K562 (cell line): ENCODE data around the gene CLSTN1. TPM values are rescaled to one million over a fixed set of nuclear protein-coding genes. Genes with fewer than 3 reads are reported as not detected.

ENCODE experiments used
- AFF1 ChIP-seq, 2 experiments: fragments of 450-650 bp; IDR thresholded peaks; 2 replicates each; pipeline ENCODE4 v1.6.1; 2018; ENCODE audit warnings: mild to moderate bottlenecking in 2 of 2, low read depth in 1 of 2; ENCODE audit not compliant: partially characterized antibody in 2 of 2
- ARID3B ChIP-seq: fragments of 250-450 bp; sonication (Bioruptor Pico); IDR thresholded peaks from 2 replicates; pipeline ENCODE4 v1.4.0; 2020; ENCODE audit warnings: borderline replicate concordance
- BCL6 ChIP-seq: fragments of 250-450 bp; sonication (Bioruptor Pico); IDR thresholded peaks from 2 replicates; pipeline ENCODE4 v1.4.0; 2020
- FUS ChIP-seq: fragments of 200-400 bp; formaldehyde crosslinking; optimal IDR thresholded peaks from 2 replicates; pipeline ENCODE3; 2017; ENCODE audit warnings: low read depth, low read length
- GABPB1 ChIP-seq: sonication (generic); formaldehyde crosslinking; IDR thresholded peaks from 2 replicates; pipeline ENCODE4 v1.8.0; 2022; ENCODE audit warnings: mild to moderate bottlenecking, missing genetic modification reagents
- GTF2E2 ChIP-seq: fragments of 200-800 bp; sonication (Bioruptor generic); IDR thresholded peaks from 2 replicates; pipeline ENCODE4 v1.6.1; 2016; ENCODE audit warnings: missing genetic modification characterization, missing compliant biosample characterization
- NR2C1 ChIP-seq, 2 experiments: fragments of 450-650 bp; IDR thresholded peaks; 2 replicates each; pipeline ENCODE4 v1.6.1; 2017; ENCODE audit warnings: mild to moderate bottlenecking in 2 of 2, antibody characterized with exemption in 1 of 2, inconsistent platforms in 1 of 2, missing compliant biosample characterization in 1 of 2, missing genetic modification characterization in 1 of 2
- PCBP2 ChIP-seq: fragments of 200-400 bp; formaldehyde crosslinking; IDR thresholded peaks from 2 replicates; pipeline ENCODE4 v1.6.1; 2018; ENCODE audit warnings: low read length, low read depth, mild to moderate bottlenecking, moderate library complexity; ENCODE audit not compliant: poor library complexity, severe bottlenecking
- PTBP1 ChIP-seq: fragments of 200-400 bp; formaldehyde crosslinking; IDR thresholded peaks from 2 replicates; pipeline ENCODE4 v1.6.1; 2017; ENCODE audit warnings: low read depth, low read length
- STAT5A ChIP-seq: IDR thresholded peaks from 2 replicates; pipeline ENCODE4 v1.6.1; 2012; ENCODE audit warnings: low read length, inconsistent platforms, borderline replicate concordance
- TOE1 ChIP-seq, 2 experiments: fragments of 450-650 bp in 1 of 2; sonication (generic) in 1 of 2; formaldehyde crosslinking in 1 of 2; IDR thresholded peaks; 2 replicates each; pipeline versions ENCODE4 v1.7.1 to v1.8.0; 2016 to 2022; ENCODE audit warnings: borderline replicate concordance in 2 of 2, mild to moderate bottlenecking in 2 of 2, antibody characterized with exemption in 1 of 2, inconsistent platforms in 1 of 2, low read depth in 1 of 2, missing genetic modification reagents in 1 of 2, moderate library complexity in 1 of 2
- ZFP36 ChIP-seq: fragments of 150-350 bp; IDR thresholded peaks from 2 replicates; pipeline ENCODE4 v1.6.1; 2018; ENCODE audit warnings: low read length, low read depth; ENCODE audit not compliant: partially characterized antibody
- polyA plus RNA-seq, 8 experiments: library from polyadenylated mRNA; depleted of rRNA in 4 of 8; stranded (reverse) in 5 of 8; unstranded in 3 of 8; fragments of >200 nt; fragmentation: Nextera tagmentation in 2 of 8; fragmentation: Illumina TruSeq in 1 of 8; extraction: Ambion mirVana in 2 of 8; extraction: Trizol in 1 of 8; gene quantifications; 2 replicates each; pipeline versions ENCODE4 v1.2.1 to v1.2.3, GENCODE V29; 2011 to 2014; ENCODE audit warnings: inconsistent platforms in 1 of 8, missing spikeins in 1 of 8
- total RNA-seq, 7 experiments: library from RNA; depleted of rRNA in 6 of 7; stranded (reverse); fragments of >200 nt in 6 of 7; fragmentation: Illumina TruSeq in 2 of 7; extraction: Trizol in 2 of 7; gene quantifications; 2 replicates each; pipeline versions ENCODE4 v1.2.1 to v1.2.3, GENCODE V29; 2011 to 2021; ENCODE audit warnings: low replicate concordance in 1 of 7
- TF ChIP-seq, protein P1 (sequence below): sonication (generic); formaldehyde crosslinking; IDR thresholded peaks from 2 replicates; pipeline ENCODE4 v1.8.0; 2022; ENCODE audit warnings: missing genetic modification reagents, mild to moderate bottlenecking, moderate library complexity, borderline replicate concordance
- TF ChIP-seq, protein P2 (sequence below): fragments of 250-450 bp; sonication (Bioruptor Pico); IDR thresholded peaks from 2 replicates; pipeline ENCODE4 v1.5.0; 2021
- TF ChIP-seq, protein P3 (sequence below): fragments of 250-450 bp; sonication (Bioruptor Pico); IDR thresholded peaks from 2 replicates; pipeline ENCODE4 v1.8.0; 2021; ENCODE audit warnings: moderate library complexity, mild to moderate bottlenecking, inconsistent platforms

The CLSTN1 gene
- total and polyA plus RNA-seq, 9 of the 15 experiments (the other 6 are each of a cell fraction or from before 2014, with no cell fraction given) = 1.1 to 32.5 (median 13.3) TPM

GRCh38 chr1:9717193-9718005, 106.4 kb downstream of the CLSTN1 start (continued):
- TF ChIP-seq, protein P1, sequence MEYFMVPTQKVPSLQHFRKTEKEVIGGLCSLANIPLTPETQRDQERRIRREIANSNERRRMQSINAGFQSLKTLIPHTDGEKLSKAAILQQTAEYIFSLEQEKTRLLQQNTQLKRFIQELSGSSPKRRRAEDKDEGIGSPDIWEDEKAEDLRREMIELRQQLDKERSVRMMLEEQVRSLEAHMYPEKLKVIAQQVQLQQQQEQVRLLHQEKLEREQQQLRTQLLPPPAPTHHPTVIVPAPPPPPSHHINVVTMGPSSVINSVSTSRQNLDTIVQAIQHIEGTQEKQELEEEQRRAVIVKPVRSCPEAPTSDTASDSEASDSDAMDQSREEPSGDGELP (CRISPR knock-in tag) = peak; percentile 91
- TF ChIP-seq ZFP36 (no peak), GTF2E2 (tag) (0 out of 2 replicates have a peak, but pooled peaks have one; percentile 56), AFF1 (IDR thresholded peaks at IDR 0.05; ENCODE audit: low read depth in 1 of 2, partially characterized antibody in 2 of 2) (peak; percentile 89 to 90), FUS (no peak), NR2C1 (IDR thresholded peaks at IDR 0.05) (peak; percentile 66), NR2C1 (tag; IDR thresholded peaks at IDR 0.05) (peak; percentile 55), PTBP1 (no peak), ARID3B (CRISPR knock-in tag) (no peak), BCL6 (CRISPR knock-in tag) (peak; percentile 61), TOE1 (IDR thresholded peaks at IDR 0.05; ENCODE audit: borderline replicate concordance) (peak; percentile 96), TOE1 (CRISPR knock-in tag; IDR thresholded peaks at IDR 0.05; ENCODE audit: borderline replicate concordance, low read depth) (no peak), GABPB1 (CRISPR knock-in tag) (peak; percentile 87), STAT5A (peak; percentile 77), PCBP2 (no peak)
- TF ChIP-seq, protein P2, sequence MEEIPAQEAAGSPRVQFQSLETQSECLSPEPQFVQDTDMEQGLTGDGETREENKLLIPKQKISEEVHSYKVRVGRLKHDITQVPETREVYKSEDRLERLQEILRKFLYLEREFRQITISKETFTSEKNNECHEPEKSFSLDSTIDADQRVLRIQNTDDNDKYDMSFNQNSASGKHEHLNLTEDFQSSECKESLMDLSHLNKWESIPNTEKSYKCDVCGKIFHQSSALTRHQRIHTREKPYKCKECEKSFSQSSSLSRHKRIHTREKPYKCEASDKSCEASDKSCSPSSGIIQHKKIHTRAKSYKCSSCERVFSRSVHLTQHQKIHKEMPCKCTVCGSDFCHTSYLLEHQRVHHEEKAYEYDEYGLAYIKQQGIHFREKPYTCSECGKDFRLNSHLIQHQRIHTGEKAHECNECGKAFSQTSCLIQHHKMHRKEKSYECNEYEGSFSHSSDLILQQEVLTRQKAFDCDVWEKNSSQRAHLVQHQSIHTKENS (CRISPR knock-in tag) = no peak
- TF ChIP-seq, protein P3, sequence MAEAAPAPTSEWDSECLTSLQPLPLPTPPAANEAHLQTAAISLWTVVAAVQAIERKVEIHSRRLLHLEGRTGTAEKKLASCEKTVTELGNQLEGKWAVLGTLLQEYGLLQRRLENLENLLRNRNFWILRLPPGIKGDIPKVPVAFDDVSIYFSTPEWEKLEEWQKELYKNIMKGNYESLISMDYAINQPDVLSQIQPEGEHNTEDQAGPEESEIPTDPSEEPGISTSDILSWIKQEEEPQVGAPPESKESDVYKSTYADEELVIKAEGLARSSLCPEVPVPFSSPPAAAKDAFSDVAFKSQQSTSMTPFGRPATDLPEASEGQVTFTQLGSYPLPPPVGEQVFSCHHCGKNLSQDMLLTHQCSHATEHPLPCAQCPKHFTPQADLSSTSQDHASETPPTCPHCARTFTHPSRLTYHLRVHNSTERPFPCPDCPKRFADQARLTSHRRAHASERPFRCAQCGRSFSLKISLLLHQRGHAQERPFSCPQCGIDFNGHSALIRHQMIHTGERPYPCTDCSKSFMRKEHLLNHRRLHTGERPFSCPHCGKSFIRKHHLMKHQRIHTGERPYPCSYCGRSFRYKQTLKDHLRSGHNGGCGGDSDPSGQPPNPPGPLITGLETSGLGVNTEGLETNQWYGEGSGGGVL = no peak
